GM23338 (cell line): ENCODE measurements around the gene COL4A2.

Source experiments
- CTCF ChIP-seq, 2 experiments: fragments of 200-600 bp in 1 of 2; sonication (generic) in 1 of 2; conservative IDR thresholded peaks; 2 replicates each; pipeline versions ENCODE4 v1.5.1 to v1.6.1; 2016 to 2017; ENCODE audit warnings: antibody characterized with exemption in 2 of 2, low read depth in 2 of 2, mild to moderate bottlenecking in 2 of 2, moderate library complexity in 1 of 2
- EZH2 ChIP-seq: fragments of 200-600 bp; sonication (generic); IDR thresholded peaks from one replicate; pipeline ENCODE4 v1.8.0; 2017; ENCODE audit warnings: antibody characterized with exemption, mild to moderate bottlenecking, low read depth; ENCODE audit not compliant: unreplicated experiment
- NANOG ChIP-seq: IDR thresholded peaks from 2 replicates; pipeline ENCODE4 v1.6.1; 2016; ENCODE audit warnings: antibody characterized with exemption, borderline replicate concordance
- POLR2AphosphoS5 ChIP-seq: IDR thresholded peaks from 2 replicates; pipeline ENCODE4 v1.6.1; 2016; ENCODE audit warnings: antibody characterized with exemption, low read depth
- ZNF114 ChIP-seq: fragments of 250-450 bp; sonication (Bioruptor Pico); IDR thresholded peaks from 2 replicates; pipeline ENCODE4 v1.5.0; 2020; ENCODE audit warnings: mild to moderate bottlenecking, moderate library complexity

GRCh38 chr13:110393761-110394160 lies 86.7 kb downstream of the COL4A2 start:
- TF ChIP-seq POLR2AphosphoS5 (no peak), NANOG (no peak), CTCF (conservative IDR thresholded peaks at IDR 0.05; ENCODE audit: low read depth in 2 of 2) (no peak), EZH2 (no peak), ZNF114 (CRISPR knock-in tag) (no peak)
